ENCODE measurements around the gene NALCN. TPM values are rescaled to one million over a fixed set of nuclear protein-coding genes. Genes with fewer than 3 reads are reported as not detected.

The NALCN gene
- total RNA-seq, 1 donor from 2014 or later = 3.5 TPM

DNA sequence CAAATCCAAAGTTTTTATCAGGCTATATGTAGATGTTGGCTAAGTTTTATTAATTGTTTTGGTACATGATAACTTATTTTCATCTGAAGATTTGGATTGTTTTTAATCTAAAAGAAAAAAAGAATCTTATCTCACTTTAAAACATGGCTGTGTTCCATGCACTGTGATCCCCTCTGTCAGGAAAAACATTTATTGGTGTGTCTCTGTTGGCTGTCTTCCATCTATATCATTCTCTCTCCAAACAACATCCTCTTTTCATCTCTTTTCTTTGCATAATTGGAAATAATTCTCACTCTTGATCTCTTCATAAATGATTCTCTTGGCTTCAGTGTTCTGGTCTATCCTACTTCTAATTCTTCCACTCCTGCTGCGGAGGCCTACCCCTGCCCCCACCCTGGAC is 4.2 kb downstream of the NALCN start:
- no peaks in the 10 kb centered on the region for H3K4me1 ChIP-seq

DNA sequence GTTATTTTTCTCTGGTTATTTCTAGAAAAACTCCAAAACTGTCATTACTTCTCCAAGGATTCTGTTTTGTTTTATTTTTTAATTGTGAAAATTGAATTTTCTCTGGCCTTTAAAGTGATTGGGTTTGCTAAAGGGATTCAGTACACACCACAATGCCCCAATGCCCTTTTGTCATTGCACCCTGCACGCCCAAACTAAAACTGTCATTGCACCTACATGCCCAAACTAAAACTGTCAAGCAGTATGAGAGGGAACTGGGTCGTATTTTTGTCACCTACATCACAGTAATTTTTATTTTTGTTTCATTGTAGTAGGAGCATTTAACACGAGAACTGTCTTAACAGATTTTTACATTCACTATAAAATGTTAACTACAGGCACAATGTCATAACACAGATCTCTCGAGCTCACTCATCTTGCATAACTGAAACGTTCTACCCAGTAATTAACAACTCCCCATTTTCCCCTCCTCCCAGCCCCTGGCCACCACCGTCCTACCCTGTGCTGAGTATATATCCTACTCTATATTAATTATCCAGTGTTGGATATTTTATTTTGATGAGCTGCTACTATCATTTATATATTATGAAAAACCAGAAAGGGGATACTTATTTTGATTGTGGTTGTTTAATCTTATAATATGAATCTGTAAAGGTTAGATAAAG is 7.2 kb downstream of the NALCN start:
- Histone ChIP-seq H3K27ac (no peak overlapping the region), H3K9me3 (no peaks in the 10 kb centered on the region), H3K36me3 (no peaks in the 10 kb centered on the region), H3K4me1 (no peaks in the 10 kb centered on the region), H3K4me3 (no peak overlapping the region), H3K27me3 (peaks cover 5% of the 10 kb centered on the region)
- intact Hi-C loops (cut with DNase I) = no loop called here
- TF ChIP-seq, protein P1, sequence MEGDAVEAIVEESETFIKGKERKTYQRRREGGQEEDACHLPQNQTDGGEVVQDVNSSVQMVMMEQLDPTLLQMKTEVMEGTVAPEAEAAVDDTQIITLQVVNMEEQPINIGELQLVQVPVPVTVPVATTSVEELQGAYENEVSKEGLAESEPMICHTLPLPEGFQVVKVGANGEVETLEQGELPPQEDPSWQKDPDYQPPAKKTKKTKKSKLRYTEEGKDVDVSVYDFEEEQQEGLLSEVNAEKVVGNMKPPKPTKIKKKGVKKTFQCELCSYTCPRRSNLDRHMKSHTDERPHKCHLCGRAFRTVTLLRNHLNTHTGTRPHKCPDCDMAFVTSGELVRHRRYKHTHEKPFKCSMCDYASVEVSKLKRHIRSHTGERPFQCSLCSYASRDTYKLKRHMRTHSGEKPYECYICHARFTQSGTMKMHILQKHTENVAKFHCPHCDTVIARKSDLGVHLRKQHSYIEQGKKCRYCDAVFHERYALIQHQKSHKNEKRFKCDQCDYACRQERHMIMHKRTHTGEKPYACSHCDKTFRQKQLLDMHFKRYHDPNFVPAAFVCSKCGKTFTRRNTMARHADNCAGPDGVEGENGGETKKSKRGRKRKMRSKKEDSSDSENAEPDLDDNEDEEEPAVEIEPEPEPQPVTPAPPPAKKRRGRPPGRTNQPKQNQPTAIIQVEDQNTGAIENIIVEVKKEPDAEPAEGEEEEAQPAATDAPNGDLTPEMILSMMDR (IDR thresholded peaks at IDR 0.05) = no peak
- DNase-seq (no peak), ATAC-seq (no peak)

More for the DNA sequence above, 4.2 kb downstream of the NALCN start:
- Histone ChIP-seq H3K27me3 (peaks cover 23% of the 10 kb centered on the region), H3K4me3 (no peak overlapping the region), H3K36me3 (no peaks in the 10 kb centered on the region), H3K27ac (no peak overlapping the region), H3K9me3 (no peaks in the 10 kb centered on the region)
- ATAC-seq = no peak
- TF ChIP-seq, protein P1 (IDR thresholded peaks at IDR 0.05) = no peak
- DNase-seq = no peak
- intact Hi-C loops (cut with DNase I) = no loop called here

DNA sequence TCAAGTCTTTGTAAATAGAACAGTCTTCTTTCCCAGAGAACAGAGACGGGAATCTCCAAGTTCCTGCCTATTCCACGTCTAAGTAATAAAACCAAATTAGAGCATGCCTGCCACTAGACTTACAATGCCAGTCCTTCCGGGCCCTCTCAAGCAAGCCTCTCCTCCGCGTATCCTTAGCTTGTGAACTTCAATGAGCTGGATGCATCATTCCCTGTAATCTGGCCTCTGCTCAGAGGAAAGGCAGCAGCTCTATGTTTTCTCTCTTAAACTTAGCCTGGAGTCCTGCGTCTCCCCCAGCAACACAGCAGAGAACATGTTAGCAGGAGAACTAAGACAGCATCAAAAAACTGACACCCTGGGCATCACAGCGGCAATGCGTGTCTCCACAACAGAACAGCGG is 8.2 kb downstream of the NALCN start:
- H3K27me3 ChIP-seq = no peaks in the 10 kb centered on the region
- no peaks in the 10 kb centered on the region for H3K4me1 ChIP-seq
- ATAC-seq (no peak), DNase-seq (no peak)
- H3K36me3 ChIP-seq = no peaks in the 10 kb centered on the region
- H3K4me3 ChIP-seq = no peak overlapping the region
- TF ChIP-seq, protein P1 (IDR thresholded peaks at IDR 0.05) = no peak
- H3K27ac ChIP-seq = no peak overlapping the region
- H3K9me3 ChIP-seq = no peaks in the 10 kb centered on the region
- intact Hi-C loops (cut with DNase I) = no loop called here

DNA sequence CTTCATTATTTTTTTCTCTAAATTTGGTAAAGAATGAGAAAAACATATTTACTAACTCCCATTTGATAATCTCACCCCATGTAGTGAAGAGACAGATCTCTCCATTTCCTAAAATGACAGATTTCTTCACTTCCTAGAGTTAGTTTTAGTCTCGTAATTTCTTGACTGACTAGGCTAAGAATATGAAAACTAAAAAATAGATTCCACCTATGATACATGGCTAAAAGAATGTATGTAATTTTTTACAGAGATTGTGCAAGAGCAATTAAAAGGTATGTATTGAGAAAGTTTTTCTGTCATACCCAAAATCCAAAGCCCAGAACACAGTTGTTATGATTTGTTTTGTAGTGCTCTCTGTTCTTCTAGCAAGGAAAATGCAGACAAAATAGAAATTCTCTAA is 9.5 kb downstream of the NALCN start:
- H3K27ac ChIP-seq = no peak overlapping the region
- no peak for DNase-seq
- H3K9me3 ChIP-seq = no peaks in the 10 kb centered on the region
- no peaks in the 10 kb centered on the region for H3K36me3 ChIP-seq
- TF ChIP-seq, protein P1 (IDR thresholded peaks at IDR 0.05) = no peak
- H3K4me3 ChIP-seq = no peak overlapping the region
- H3K4me1 ChIP-seq = no peaks in the 10 kb centered on the region
- H3K27me3 ChIP-seq = no peaks in the 10 kb centered on the region
- intact Hi-C loops (cut with DNase I) = no loop called here
- ATAC-seq = no peak

DNA sequence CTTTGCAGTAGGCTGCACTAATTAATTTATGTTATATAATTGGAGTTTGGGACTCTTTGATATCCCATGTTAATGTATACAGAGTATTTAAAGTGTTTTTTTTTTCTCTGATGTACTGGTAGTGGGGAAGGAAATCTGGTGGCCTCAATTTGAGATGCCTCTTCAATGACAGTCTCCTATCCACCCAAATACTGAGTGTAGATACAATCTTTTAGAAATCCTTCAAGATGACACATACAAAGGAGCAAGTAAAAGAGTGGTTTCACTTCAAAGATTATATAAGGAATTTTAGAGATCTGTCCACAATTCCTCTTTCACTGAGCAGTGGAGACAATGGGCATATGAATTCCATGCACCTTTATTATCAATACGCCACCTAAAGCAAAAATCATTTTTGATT is 15.1 kb downstream of the NALCN start:
- Histone ChIP-seq H3K4me3 (no peak overlapping the region), H3K36me3 (no peaks in the 10 kb centered on the region), H3K9me3 (no peaks in the 10 kb centered on the region), H3K27ac (no peak overlapping the region), H3K4me1 (no peaks in the 10 kb centered on the region), H3K27me3 (no peaks in the 10 kb centered on the region)
- TF ChIP-seq, protein P1 (IDR thresholded peaks at IDR 0.05) = no peak
- ATAC-seq = no peak
- intact Hi-C loops (cut with DNase I) = no loop called here
- no peak for DNase-seq

DNA sequence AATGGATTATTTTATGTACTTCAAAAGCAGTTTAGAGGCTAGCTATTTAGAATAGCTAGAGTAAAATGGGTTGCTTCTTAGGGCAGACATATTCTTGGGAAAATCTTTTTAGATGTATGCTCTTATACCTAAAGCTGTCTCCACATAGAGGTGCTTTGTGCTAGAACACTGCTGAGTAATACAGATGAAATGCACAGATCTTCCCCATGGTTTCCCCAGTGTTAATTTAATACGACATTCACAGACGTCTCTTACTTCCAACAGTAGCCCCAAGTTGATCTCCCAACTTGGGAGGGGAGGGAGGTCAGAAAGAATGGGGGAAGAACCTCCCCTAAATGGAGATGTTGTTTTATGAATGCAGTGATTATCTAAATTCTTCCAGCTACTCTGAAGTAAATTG is 16.9 kb downstream of the NALCN start:
- Histone ChIP-seq H3K27me3 (no peaks in the 10 kb centered on the region), H3K27ac (no peak overlapping the region), H3K36me3 (no peaks in the 10 kb centered on the region), H3K4me1 (no peaks in the 10 kb centered on the region), H3K9me3 (no peaks in the 10 kb centered on the region), H3K4me3 (no peak overlapping the region)
- TF ChIP-seq, protein P1 (IDR thresholded peaks at IDR 0.05) = no peak
- DNase-seq (no peak), ATAC-seq (no peak)
- intact Hi-C loops (cut with DNase I) = no loop called here

Data from upper lobe of right lung (tissue), 1 donor.